Endothelial cell of umbilical vein (primary cell): ENCODE data around the gene DAZAP2. TPM values are rescaled to one million over a fixed set of nuclear protein-coding genes. Genes with fewer than 3 reads are reported as not detected.
"Not testable (repeated sequence)": the region's sequence is repeated elsewhere in the genome, so short reads cannot be mapped to it uniquely, and the experiment has no call there.

ENCODE experiments used
- BruUV-seq: library from RNA; stranded (reverse); fragments of 400-500 nt; replicated peaks from 2 replicates; lab custom pipeline; 2021; lab: Mats Ljungman, UMichigan
- CTCF ChIA-PET: fragments of 300-600, 350-600 bp; sonication (Branson Sonifier 250); formaldehyde crosslinking; loops from one replicate; lab custom pipeline; 2021; ENCODE audit warnings: antibody characterized with exemption, inconsistent platforms; lab: Charles Lee
- POLR2A ChIA-PET: fragments of 300-600, 350-600 bp; sonication (Branson Sonifier 250); formaldehyde crosslinking; loops from one replicate; lab custom pipeline; 2021; ENCODE audit warnings: antibody characterized with exemption, inconsistent platforms; lab: Charles Lee
- DNase-seq: peaks from one replicate; pipeline ENCODE4 v3.0.0-alpha.2; 2011; ENCODE audit warnings: low read depth, low spot score
- FAIRE-seq: peaks from 2 replicates; lab custom pipeline; 2011; peaks lifted over from hg19 to GRCh38; lab: Jason Lieb, UNC
- H2AFZ ChIP-seq: 2 replicates; pipeline ENCODE4 v1.6.0; 2012; ENCODE audit warnings: low read depth, low read length, control low read depth, inconsistent platforms
- H3K27ac ChIP-seq: 2 replicates; pipeline ENCODE4 v1.5.1; 2011; ENCODE audit warnings: low read depth, mild to moderate bottlenecking, control low read depth, low read length, moderate library complexity; ENCODE audit not compliant: insufficient read depth
- H3K27me3 ChIP-seq, 2 experiments: 2 replicates each; pipeline versions ENCODE4 v1.6.0 to v1.6.1; 2011; ENCODE audit warnings: low read length in 2 of 2, mixed read lengths in 1 of 2; ENCODE audit not compliant: control insufficient read depth in 2 of 2, insufficient read depth in 2 of 2
- H3K36me3 ChIP-seq, 2 experiments: 2 replicates in 1 of 2; 3 replicates in 1 of 2; pipeline ENCODE4 v1.5.1; 2011; ENCODE audit warnings: low read length in 2 of 2, mild to moderate bottlenecking in 1 of 2, moderate library complexity in 1 of 2; ENCODE audit not compliant: control insufficient read depth in 2 of 2, insufficient read depth in 2 of 2; ENCODE audit errors: extremely low read depth in 1 of 2
- H3K4me1 ChIP-seq: 3 replicates; pipeline ENCODE4 v1.5.1; 2011; ENCODE audit warnings: mild to moderate bottlenecking, low read length; ENCODE audit not compliant: control insufficient read depth, insufficient read depth; ENCODE audit errors: extremely low read depth
- H3K4me2 ChIP-seq: 2 replicates; pipeline ENCODE4 v1.6.1; 2011; ENCODE audit warnings: low read length, control low read depth, mixed read lengths; ENCODE audit not compliant: insufficient read depth
- H3K4me3 ChIP-seq, 3 experiments: fragments of 200-600 bp in 1 of 3; sonication (generic), shearing (Covaris generic) in 1 of 3; replicated peaks in 1 of 3; 2 replicates each; pipeline ENCODE4 v1.5.1; 2011 to 2016; ENCODE audit warnings: control low read depth in 3 of 3, low read length in 3 of 3, mild to moderate bottlenecking in 2 of 3, inconsistent platforms in 1 of 3, low read depth in 1 of 3, moderate library complexity in 1 of 3; ENCODE audit not compliant: insufficient read depth in 1 of 3
- H3K79me2 ChIP-seq: 2 replicates; pipeline ENCODE4 v1.6.0; 2012; ENCODE audit warnings: low read length, inconsistent platforms; ENCODE audit not compliant: control insufficient read depth, insufficient read depth
- H3K9ac ChIP-seq: replicated peaks from 2 replicates; pipeline ENCODE3; 2011; ENCODE audit warnings: low read length, control low read depth; ENCODE audit not compliant: insufficient read depth; ENCODE audit errors: extremely low read depth
- H3K9me1 ChIP-seq: replicated peaks from 3 replicates; pipeline ENCODE4 v1.6.0; 2011; ENCODE audit warnings: mild to moderate bottlenecking, low read length; ENCODE audit not compliant: control insufficient read depth, insufficient read depth; ENCODE audit errors: extremely low read depth
- H3K9me3 ChIP-seq: replicated peaks from 2 replicates; pipeline ENCODE4 v1.5.1; 2012; ENCODE audit warnings: low read length, inconsistent platforms; ENCODE audit not compliant: control insufficient read depth, insufficient read depth
- H4K20me1 ChIP-seq: replicated peaks from 2 replicates; pipeline ENCODE3; 2011; ENCODE audit warnings: mild to moderate bottlenecking, low read length; ENCODE audit not compliant: control insufficient read depth, insufficient read depth; ENCODE audit errors: extremely low read depth
- EZH2 ChIP-seq: IDR thresholded peaks from 2 replicates; pipeline ENCODE4 v1.6.1; 2012; ENCODE audit warnings: borderline replicate concordance, low read depth, mild to moderate bottlenecking, moderate library complexity, low read length, inconsistent platforms; ENCODE audit not compliant: severe bottlenecking
- GATA2 ChIP-seq: IDR thresholded peaks from 2 replicates; pipeline ENCODE4 v1.7.0; 2011; ENCODE audit warnings: low read depth, mild to moderate bottlenecking, moderate library complexity, mixed read lengths, low read length; ENCODE audit not compliant: insufficient read length, insufficient read depth
- dilution Hi-C: fragments of 300-500 bp; cut with MboI; formaldehyde crosslinking; loops from one replicate; pipeline ENCODE4 v1.15.0; 2019; ENCODE audit warnings: low sequenced_read_pairs; ENCODE audit not compliant: extremely low pct_ligation_motif_present
- intact Hi-C: fragments of 100-400 bp; cut with micrococcal nuclease; formaldehyde crosslinking; loops from one replicate; pipeline ENCODE4 v1.10.0; 2022
- polyA plus RNA-seq, 4 experiments: library from polyadenylated mRNA; depleted of rRNA in 3 of 4; stranded (reverse) in 3 of 4; unstranded in 1 of 4; fragments of >200 nt; gene quantifications; 2 replicates each; pipeline versions ENCODE4 v1.2.1 to v1.2.3, GENCODE V29; 2011 to 2012; ENCODE audit warnings: missing spikeins in 1 of 4
- total RNA-seq: library from RNA; stranded (reverse); gene quantifications from 2 replicates; pipeline ENCODE4 v1.2.3, GENCODE V29; 2021

The DAZAP2 gene
- total and polyA plus RNA-seq, 2 donors (not counting 3 experiments of a cell fraction or from before 2014, with no cell fraction given), result 177 to 497 TPM

DNA sequence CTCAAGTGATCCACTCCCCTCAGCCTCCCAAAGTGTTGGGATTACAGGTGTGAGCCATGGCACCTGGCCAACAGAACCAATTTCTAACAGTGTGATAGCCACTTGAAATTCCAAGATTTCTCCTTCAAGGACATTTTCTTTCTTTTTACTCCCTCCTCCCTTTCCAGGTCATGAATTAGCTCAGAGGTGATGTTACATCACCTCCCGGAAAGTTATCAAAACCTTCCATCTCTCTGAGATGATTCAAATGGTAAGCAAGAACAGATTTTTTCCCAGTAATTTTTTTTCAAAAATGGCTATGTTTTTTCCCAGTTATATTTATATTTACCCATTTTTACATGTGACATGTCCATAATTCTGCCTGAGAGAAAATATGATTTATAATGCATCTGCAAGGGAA is 47.2 kb downstream of the DAZAP2 start:
- POLR2A ChIA-PET, result no interaction called here
- peaks cover 3 to 6% of the 10 kb centered on the region in 2 experiments for H3K27me3 ChIP-seq
- CTCF ChIA-PET, result interaction anchor here (0.7 kb wide), 1 partner anchor 21 kb away, joined by 3 read pairs; no protein-coding TSS in a partner anchor

DNA sequence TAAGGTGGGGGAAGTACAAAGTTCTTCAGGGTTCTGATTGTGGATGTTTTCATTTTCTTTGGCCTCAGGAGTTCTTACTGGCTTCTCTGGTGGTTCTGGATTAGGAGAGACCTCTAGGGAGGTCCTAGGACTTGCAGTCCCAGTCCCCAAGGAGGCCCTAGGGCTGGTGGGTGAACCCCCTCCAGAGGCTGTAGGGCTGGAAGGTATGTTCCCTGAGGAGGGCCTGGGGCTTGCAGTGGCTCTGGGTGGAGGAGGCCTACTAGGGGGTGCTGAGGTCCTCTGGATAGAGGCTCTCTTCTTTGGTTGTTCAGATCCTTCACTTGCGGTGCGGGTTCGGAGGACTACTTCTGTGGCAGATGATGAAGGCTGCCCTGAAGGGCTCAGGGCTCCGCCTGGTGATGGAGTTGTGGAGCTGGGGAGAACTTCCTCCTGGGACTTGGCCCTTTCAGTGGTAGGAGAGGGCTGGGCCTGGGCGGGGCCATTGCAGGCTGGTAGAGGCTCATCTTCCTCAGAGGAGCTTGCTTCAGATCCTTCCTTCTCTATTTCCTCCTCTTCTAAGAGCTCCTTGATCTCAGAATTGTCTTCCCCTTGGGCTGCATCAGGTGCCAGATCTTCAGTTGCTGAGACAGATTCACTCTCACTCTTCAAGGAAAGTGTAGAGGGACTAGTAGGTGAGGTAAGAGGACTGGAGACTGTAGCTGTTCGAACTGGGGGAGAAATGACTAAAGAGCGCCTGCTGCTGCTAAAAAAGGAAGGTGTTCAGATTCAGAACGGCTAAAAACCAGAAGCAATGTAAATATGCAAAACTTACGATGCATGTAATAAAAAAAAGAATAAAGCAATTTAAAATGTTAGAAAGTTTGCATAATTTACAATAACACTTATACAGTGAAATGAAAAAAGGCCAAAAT is 53.2 kb downstream of the DAZAP2 start:
- dilution Hi-C loops, H4K20me1 ChIP-seq, H3K9me3 ChIP-seq, POLR2A ChIA-PET, H3K4me2 ChIP-seq, H3K79me2 ChIP-seq, DNase-seq, H3K27me3 ChIP-seq, H3K4me3 ChIP-seq, FAIRE-seq, H3K9me1 ChIP-seq, intact Hi-C loops, CTCF ChIA-PET, BruUV-seq, H2AFZ ChIP-seq, H3K27ac ChIP-seq, H3K4me1 ChIP-seq, H3K9ac ChIP-seq, H3K36me3 ChIP-seq: not testable (repeated sequence)

More for the DNA sequence above, 47.2 kb downstream of the DAZAP2 start:
- intact Hi-C loops, result no loop called here
- dilution Hi-C loops, result no loop called here
- H3K4me1 ChIP-seq, result no peaks in the 10 kb centered on the region
- H3K9me3 ChIP-seq, result no peaks in the 10 kb centered on the region
- no TSS peak for BruUV-seq
- H2AFZ ChIP-seq, result no peak overlapping the region
- no peaks in the 10 kb centered on the region for H4K20me1 ChIP-seq
- no peak overlapping the region for H3K4me2 ChIP-seq
- H3K79me2 ChIP-seq, result no peaks in the 10 kb centered on the region
- no peak overlapping the region for H3K27ac ChIP-seq
- H3K4me3 ChIP-seq, result no peak overlapping the region
- no peak overlapping the region for H3K9ac ChIP-seq
- no peak for FAIRE-seq
- TF ChIP-seq GATA2, result no peak
- no peak for TF ChIP-seq EZH2
- no peaks in the 10 kb centered on the region for H3K36me3 ChIP-seq
- no peak for DNase-seq
- no peaks in the 10 kb centered on the region for H3K9me1 ChIP-seq

Other genes starting within 250 kb of the DAZAP2 start
- 41.1 and 56.4 TPM in 2 replicates for gene SLC11A2, start 212.4 kb upstream of the DAZAP2 start, total RNA-seq
- gene SLC11A2, start 212.4 kb upstream of the DAZAP2 start, polyA plus RNA-seq, result 42.3 and 47.5 TPM in 2 replicates
- gene LETMD1, start 190.5 kb upstream of the DAZAP2 start, total RNA-seq, result 33.8 and 38.9 TPM in 2 replicates
- 43.4 and 47.7 TPM in 2 replicates for gene LETMD1, start 190.5 kb upstream of the DAZAP2 start, polyA plus RNA-seq
- 42.1 and 49.7 TPM in 2 replicates for gene CSRNP2, start 155.2 kb upstream of the DAZAP2 start, total RNA-seq
- gene CSRNP2, start 155.2 kb upstream of the DAZAP2 start, polyA plus RNA-seq, result 23.3 and 24.2 TPM in 2 replicates
- gene TFCP2, start 65.7 kb upstream of the DAZAP2 start, total RNA-seq, result 24.9 and 28.6 TPM in 2 replicates
- 7.1 and 10.2 TPM in 2 replicates for gene TFCP2, start 65.7 kb upstream of the DAZAP2 start, polyA plus RNA-seq
- 14.4 and 17.5 TPM in 2 replicates for gene POU6F1, start 20.8 kb upstream of the DAZAP2 start, total RNA-seq
- gene POU6F1, start 20.8 kb upstream of the DAZAP2 start, polyA plus RNA-seq, result 5.4 and 6.4 TPM in 2 replicates
- 26.2 and 29.1 TPM in 2 replicates for gene SMAGP, start 31.6 kb downstream of the DAZAP2 start, total RNA-seq
- gene SMAGP, start 31.6 kb downstream of the DAZAP2 start, polyA plus RNA-seq, result 17.3 and 21.4 TPM in 2 replicates
- gene BIN2, start 85.3 kb downstream of the DAZAP2 start, total RNA-seq, result not detected in 2 replicates
- not detected in 2 replicates for gene BIN2, start 85.3 kb downstream of the DAZAP2 start, polyA plus RNA-seq
- gene CELA1, start 107.9 kb downstream of the DAZAP2 start, total RNA-seq, result not detected in 2 replicates
- gene CELA1, start 107.9 kb downstream of the DAZAP2 start, polyA plus RNA-seq, result not detected in 2 replicates
- 38.3 and 39.2 TPM in 2 replicates for gene GALNT6, start 152.6 kb downstream of the DAZAP2 start, total RNA-seq
- 13.8 and 18.7 TPM in 2 replicates for gene GALNT6, start 152.6 kb downstream of the DAZAP2 start, polyA plus RNA-seq
- 7.1 and 9.7 TPM in 2 replicates for gene SLC4A8, start 186.0 kb downstream of the DAZAP2 start, total RNA-seq
- gene SLC4A8, start 186.0 kb downstream of the DAZAP2 start, polyA plus RNA-seq, result 3.0 and 4.7 TPM in 2 replicates